ENCODE results near the gene SORCS2. TPM values are rescaled to one million over a fixed set of nuclear protein-coding genes. Genes with fewer than 3 reads are reported as not detected.

The SORCS2 gene
- total and polyA plus RNA-seq, 2 donors (not counting 1 experiment from before 2014, with no cell fraction given): not detected

GRCh38 chr4:7620814-7621176 is 428.5 kb downstream of the SORCS2 start:
- Histone ChIP-seq H3K79me2 (ENCODE audit: control insufficient read depth, insufficient read depth, low read length) (no peaks in the 10 kb centered on the region), H3K4me3 (ENCODE audit: control extremely low read depth in 1 of 5, extremely low read depth in 1 of 5, insufficient read depth in 1 of 5, low read depth in 2 of 5, low read length in 4 of 5) (no peak overlapping the region), H3K4me2 (replicated peaks; ENCODE audit: low read depth, low read length, poor library complexity, severe bottlenecking) (no peak overlapping the region), H4K20me1 (ENCODE audit: control insufficient read depth, insufficient read depth, low read length, poor library complexity, severe bottlenecking) (no peaks in the 10 kb centered on the region), H3K36me3 (replicated peaks in 1 of 2; ENCODE audit: control extremely low read depth in 1 of 2, control insufficient read depth in 1 of 2, extremely low read depth in 1 of 2, insufficient read depth in 2 of 2, low read length in 1 of 2) (no peaks in the 10 kb centered on the region), H2AFZ (ENCODE audit: insufficient read depth, low read depth, low read length, poor library complexity, severe bottlenecking) (no peak overlapping the region), H3K9ac (ENCODE audit: low read length) (no peak overlapping the region), H3K27me3 (replicated peaks in 1 of 4; ENCODE audit: control extremely low read depth in 1 of 4, control insufficient read depth in 3 of 4, insufficient read depth in 4 of 4, low read length in 3 of 4) (no peaks in the 10 kb centered on the region), H3K9me3 (ENCODE audit: control extremely low read depth in 1 of 3, control insufficient read depth in 2 of 3, insufficient read depth in 1 of 3, low read length in 2 of 3) (peaks cover 0 to 11% (median 0%) of the 10 kb centered on the region in 3 donors), H3K4me1 (ENCODE audit: control insufficient read depth in 2 of 2, insufficient read depth in 2 of 2, low read length in 2 of 2) (no peaks in the 10 kb centered on the region), H3K27ac (ENCODE audit: low read length in 2 of 2) (no peak overlapping the region)
- Mint-ChIP-seq H3K27me3 (peaks cover 7% of the 10 kb centered on the region), H3K4me3 (no peak overlapping the region), H3K27ac (no peak overlapping the region), H3K9me3 (ENCODE audit: insufficient read depth) (no peaks in the 10 kb centered on the region), H3K4me1 (no peaks in the 10 kb centered on the region)
- TF ChIP-seq CTCF (IDR thresholded peaks at IDR 0.05): no peak
- TF ChIP-seq EZH2 (IDR thresholded peaks at IDR 0.05; ENCODE audit: borderline replicate concordance, insufficient read depth, low read depth, low read length, poor library complexity, severe bottlenecking): no peak
- POLR2A ChIA-PET: no interaction called here
- ATAC-seq (ENCODE audit: low read depth) (no peak), DNase-seq (no peak)
- WGBS (ENCODE audit: insufficient coverage): 67% methylated on average over 9 of the region's 10 CpGs
- intact Hi-C loops (cut with micrococcal nuclease): no loop called here
- CTCF ChIA-PET: no interaction called here

- no peak overlapping the region for H3K4me3 ChIP-seq (ENCODE audit: control extremely low read depth in 1 of 5, extremely low read depth in 1 of 5, insufficient read depth in 1 of 5, low read depth in 2 of 5, low read length in 4 of 5)
- no peak overlapping the region for H2AFZ ChIP-seq (ENCODE audit: insufficient read depth, low read depth, low read length, poor library complexity, severe bottlenecking)
- ChIA-PET CTCF (no interaction called here), POLR2A (no interaction called here)
- Mint-ChIP-seq H3K9me3 (ENCODE audit: insufficient read depth) (no peaks in the 10 kb centered on the region), H3K4me3 (no peak overlapping the region), H3K27ac (no peak overlapping the region), H3K4me1 (no peaks in the 10 kb centered on the region), H3K27me3 (peaks cover 7% of the 10 kb centered on the region)
- DNase-seq (no peak), ATAC-seq (ENCODE audit: low read depth) (no peak)
- H4K20me1 ChIP-seq (ENCODE audit: control insufficient read depth, insufficient read depth, low read length, poor library complexity, severe bottlenecking): no peaks in the 10 kb centered on the region
- H3K79me2 ChIP-seq (ENCODE audit: control insufficient read depth, insufficient read depth, low read length): no peaks in the 10 kb centered on the region
- no peak overlapping the region for H3K9ac ChIP-seq (ENCODE audit: low read length)
- H3K4me1 ChIP-seq (ENCODE audit: control insufficient read depth in 2 of 2, insufficient read depth in 2 of 2, low read length in 2 of 2): no peaks in the 10 kb centered on the region
- H3K36me3 ChIP-seq (replicated peaks in 1 of 2; ENCODE audit: control extremely low read depth in 1 of 2, control insufficient read depth in 1 of 2, extremely low read depth in 1 of 2, insufficient read depth in 2 of 2, low read length in 1 of 2): no peaks in the 10 kb centered on the region
- WGBS (ENCODE audit: insufficient coverage): 78% methylated on average over 10 of the region's 11 CpGs
- no peaks in the 10 kb centered on the region for H3K27me3 ChIP-seq (replicated peaks in 1 of 4; ENCODE audit: control extremely low read depth in 1 of 4, control insufficient read depth in 3 of 4, insufficient read depth in 4 of 4, low read length in 3 of 4)
- peaks cover 0 to 11% (median 0%) of the 10 kb centered on the region in 3 donors for H3K9me3 ChIP-seq (ENCODE audit: control extremely low read depth in 1 of 3, control insufficient read depth in 2 of 3, insufficient read depth in 1 of 3, low read length in 2 of 3)
- H3K4me2 ChIP-seq (replicated peaks; ENCODE audit: low read depth, low read length, poor library complexity, severe bottlenecking): no peak overlapping the region
- intact Hi-C loops (cut with micrococcal nuclease): no loop called here
- TF ChIP-seq EZH2 (IDR thresholded peaks at IDR 0.05; ENCODE audit: borderline replicate concordance, insufficient read depth, low read depth, low read length, poor library complexity, severe bottlenecking) (no peak), CTCF (IDR thresholded peaks at IDR 0.05) (no peak)
- H3K27ac ChIP-seq (ENCODE audit: low read length in 2 of 2): no peak overlapping the region
These were observed 429.1 kb downstream of the SORCS2 start for GRCh38 chr4:7621252-7622035.
